Epithelial cell of proximal tubule (primary cell): ENCODE measurements around the gene TRPM5. TPM values are rescaled to one million over a fixed set of nuclear protein-coding genes. Genes with fewer than 3 reads are reported as not detected.

Experiments used
- DNase-seq: peaks from one replicate; pipeline ENCODE4 v3.0.0-alpha.2; 2011; ENCODE audit warnings: low read depth
- H3K4me3 ChIP-seq: 2 replicates; pipeline ENCODE4 v1.5.1; 2011; ENCODE audit warnings: low read depth, mild to moderate bottlenecking, low read length
- CTCF ChIP-seq: conservative IDR thresholded peaks from 2 replicates; pipeline ENCODE4 v1.5.1; 2012; ENCODE audit warnings: low read depth, mild to moderate bottlenecking, low read length
- total RNA-seq: library from RNA; depleted of rRNA; stranded (reverse); fragments of >200 nt; gene quantifications from 2 replicates; pipeline ENCODE4 v1.2.3, GENCODE V29; 2015

The TRPM5 gene
- not detected in 2 replicates for total RNA-seq

- no peak within 1 kb of the TSS for H3K4me3 ChIP-seq
- DNase-seq, result no peak
- TF ChIP-seq CTCF, result no peak
Measured at GRCh38 chr11:2443881-2444820, at the start of gene TRPM5. TSS of gene TRPM5 (minus strand) at chr11:2444514. CDS start at chr11:2423036, 21,478 bp downstream.

GRCh38 chr11:2489083-2489482, 44.8 kb upstream of the TRPM5 start:
- H3K4me3 ChIP-seq, result no peak overlapping the region
- TF ChIP-seq CTCF, result no peak
- no peak for DNase-seq

GRCh38 chr11:2488004-2488403, 43.7 kb upstream of the TRPM5 start:
- TF ChIP-seq CTCF, result no peak
- H3K4me3 ChIP-seq, result no peak overlapping the region
- DNase-seq, result no peak

- H3K4me3 ChIP-seq, result no peak overlapping the region
- DNase-seq, result no peak
- TF ChIP-seq CTCF, result no peak
Measured at GRCh38 chr11:2484576-2485125, 40.3 kb upstream of the TRPM5 start.

- no peak overlapping the region for H3K4me3 ChIP-seq
- DNase-seq, result no peak
- no peak for TF ChIP-seq CTCF
Measured at GRCh38 chr11:2483426-2483825, 39.1 kb upstream of the TRPM5 start.

GRCh38 chr11:2482745-2483144, 38.4 kb upstream of the TRPM5 start:
- DNase-seq, result no peak
- no peak overlapping the region for H3K4me3 ChIP-seq
- no peak for TF ChIP-seq CTCF
